ENCODE measurements around the gene TSPAN2.

GRCh38 chr1:115060501-115060900 is 28.8 kb downstream of the TSPAN2 start:
- TF ChIP-seq, protein P1, sequence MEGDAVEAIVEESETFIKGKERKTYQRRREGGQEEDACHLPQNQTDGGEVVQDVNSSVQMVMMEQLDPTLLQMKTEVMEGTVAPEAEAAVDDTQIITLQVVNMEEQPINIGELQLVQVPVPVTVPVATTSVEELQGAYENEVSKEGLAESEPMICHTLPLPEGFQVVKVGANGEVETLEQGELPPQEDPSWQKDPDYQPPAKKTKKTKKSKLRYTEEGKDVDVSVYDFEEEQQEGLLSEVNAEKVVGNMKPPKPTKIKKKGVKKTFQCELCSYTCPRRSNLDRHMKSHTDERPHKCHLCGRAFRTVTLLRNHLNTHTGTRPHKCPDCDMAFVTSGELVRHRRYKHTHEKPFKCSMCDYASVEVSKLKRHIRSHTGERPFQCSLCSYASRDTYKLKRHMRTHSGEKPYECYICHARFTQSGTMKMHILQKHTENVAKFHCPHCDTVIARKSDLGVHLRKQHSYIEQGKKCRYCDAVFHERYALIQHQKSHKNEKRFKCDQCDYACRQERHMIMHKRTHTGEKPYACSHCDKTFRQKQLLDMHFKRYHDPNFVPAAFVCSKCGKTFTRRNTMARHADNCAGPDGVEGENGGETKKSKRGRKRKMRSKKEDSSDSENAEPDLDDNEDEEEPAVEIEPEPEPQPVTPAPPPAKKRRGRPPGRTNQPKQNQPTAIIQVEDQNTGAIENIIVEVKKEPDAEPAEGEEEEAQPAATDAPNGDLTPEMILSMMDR (IDR thresholded peaks at IDR 0.05; ENCODE audit: low read depth, low read length, missing input control) = no peak
- no peak for TF ChIP-seq RAD21 (IDR thresholded peaks at IDR 0.05)
- no peak for TF ChIP-seq TAF1 (conservative IDR thresholded peaks at IDR 0.05)
- TF ChIP-seq YY1 (IDR thresholded peaks at IDR 0.05) = no peak

Data from liver (tissue), 3 donors.